ENCODE results near the gene ATXN2.
"Not testable (repeated sequence)": the region's sequence is repeated elsewhere in the genome, so short reads cannot be mapped to it uniquely, and the experiment has no call there.

Gene ATXN2

DNA sequence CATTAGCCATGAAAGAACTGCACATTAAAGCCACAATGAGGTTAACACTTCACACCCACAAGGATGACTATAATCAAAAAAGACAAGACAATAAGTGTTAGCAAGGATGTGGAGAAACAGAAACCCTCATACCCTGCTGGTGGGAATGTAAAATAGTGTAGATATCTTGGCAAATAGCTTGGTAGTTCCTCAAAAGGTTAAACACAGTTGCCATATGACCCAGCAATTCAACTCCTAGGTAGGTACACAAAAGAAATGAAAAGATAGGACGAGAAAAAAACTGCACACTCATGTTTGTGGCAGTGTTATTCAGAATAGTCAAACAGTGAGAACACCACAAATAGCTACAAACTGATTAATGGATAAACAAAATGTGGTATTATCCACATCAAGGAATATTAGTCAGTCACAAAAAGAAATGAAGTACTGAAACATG lies 93.5 kb downstream of the ATXN2 start:
- H3K4me3 ChIP-seq (ENCODE audit: low read length) = no peak overlapping the region
- no peak overlapping the region for H3K27ac ChIP-seq (ENCODE audit: low read depth, low read length)
- no peak overlapping the region for H3K9ac ChIP-seq (ENCODE audit: low read length)
- H3K4me1 ChIP-seq (ENCODE audit: control insufficient read depth, insufficient read depth, low read length) = no peaks in the 10 kb centered on the region
- no peaks in the 10 kb centered on the region for H3K27me3 ChIP-seq (ENCODE audit: control insufficient read depth, insufficient read depth, low read length)
- H3K36me3 ChIP-seq (ENCODE audit: control insufficient read depth, insufficient read depth, low read length) = peaks cover 18% of the 10 kb centered on the region

DNA sequence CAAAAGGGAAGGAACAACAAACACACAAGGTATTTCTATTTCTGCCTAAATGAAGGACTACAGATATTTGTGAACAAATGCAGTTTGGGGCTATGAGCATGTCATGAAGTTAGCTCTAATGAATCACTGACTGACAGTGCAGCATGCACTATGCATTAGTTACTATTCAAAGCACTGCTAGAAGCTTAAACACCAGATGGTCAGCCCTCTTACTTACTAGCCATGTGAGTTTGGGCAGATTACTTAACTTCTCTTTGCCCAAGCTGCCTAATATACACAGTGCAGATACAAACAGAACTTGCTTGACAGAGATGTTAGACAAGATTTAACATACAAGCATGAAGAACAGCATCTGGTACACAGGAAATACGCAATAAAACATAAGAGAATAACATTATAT lies 96.0 kb downstream of the ATXN2 start:
- H3K4me3 ChIP-seq (ENCODE audit: low read length) = no peak overlapping the region
- no peaks in the 10 kb centered on the region for H3K4me1 ChIP-seq (ENCODE audit: control insufficient read depth, insufficient read depth, low read length)
- no peaks in the 10 kb centered on the region for H3K27me3 ChIP-seq (ENCODE audit: control insufficient read depth, insufficient read depth, low read length)
- no peak overlapping the region for H3K9ac ChIP-seq (ENCODE audit: low read length)
- H3K27ac ChIP-seq (ENCODE audit: low read depth, low read length) = no peak overlapping the region
- peaks cover 16% of the 10 kb centered on the region for H3K36me3 ChIP-seq (ENCODE audit: control insufficient read depth, insufficient read depth, low read length)

GRCh38 chr12:111494676-111495075 lies 104.4 kb downstream of the ATXN2 start:
- Histone ChIP-seq H3K9ac (ENCODE audit: low read length) (no peak overlapping the region), H3K4me1 (ENCODE audit: control insufficient read depth, insufficient read depth, low read length) (no peaks in the 10 kb centered on the region), H3K27ac (ENCODE audit: low read depth, low read length) (no peak overlapping the region), H3K27me3 (ENCODE audit: control insufficient read depth, insufficient read depth, low read length) (no peaks in the 10 kb centered on the region), H3K36me3 (ENCODE audit: control insufficient read depth, insufficient read depth, low read length) (peaks cover 9% of the 10 kb centered on the region), H3K4me3 (ENCODE audit: low read length) (no peak overlapping the region)

DNA sequence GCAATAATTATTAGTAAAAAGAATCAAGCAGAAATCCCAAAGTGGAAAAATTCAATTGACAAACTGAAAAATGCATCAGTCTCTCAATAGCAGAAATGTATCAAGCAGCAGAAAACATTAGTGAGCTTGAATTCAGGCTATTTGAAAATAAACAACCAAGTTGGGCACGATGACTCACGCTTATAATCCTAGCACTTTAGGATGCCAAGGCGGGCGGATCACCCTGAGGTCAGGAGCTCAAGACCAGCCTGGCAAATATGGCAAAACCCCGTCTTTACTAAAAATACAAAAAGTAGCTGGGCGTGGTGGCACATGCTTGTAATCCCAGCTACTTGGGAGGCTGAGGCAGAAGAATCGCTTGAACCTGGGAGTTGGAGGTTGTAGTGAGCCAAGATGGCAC lies 106.1 kb downstream of the ATXN2 start:
- H3K4me1 ChIP-seq (ENCODE audit: control insufficient read depth, insufficient read depth, low read length); H3K9ac ChIP-seq (ENCODE audit: low read length); H3K27me3 ChIP-seq (ENCODE audit: control insufficient read depth, insufficient read depth, low read length); H3K4me3 ChIP-seq (ENCODE audit: low read length); H3K27ac ChIP-seq (ENCODE audit: low read depth, low read length): not testable (repeated sequence)
- peaks cover 18% of the 10 kb centered on the region for H3K36me3 ChIP-seq (ENCODE audit: control insufficient read depth, insufficient read depth, low read length)

DNA sequence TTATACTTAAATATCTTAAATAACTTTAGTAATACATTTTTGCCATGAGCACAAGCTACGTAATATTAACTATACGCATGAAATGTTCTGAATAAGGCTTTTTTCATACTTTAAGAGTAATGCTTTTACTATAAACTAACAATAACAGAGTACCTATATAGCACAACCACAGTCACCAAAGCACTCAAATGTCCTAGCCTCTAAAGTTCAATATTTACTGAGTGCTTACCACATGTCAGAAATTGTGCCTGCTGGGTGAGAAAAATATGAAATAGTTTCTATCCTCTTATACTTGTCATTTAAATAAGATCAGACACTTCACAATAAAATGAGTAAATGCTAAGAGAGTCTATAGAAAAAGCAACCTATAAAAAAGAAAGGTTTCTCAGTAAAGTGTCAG lies 110.3 kb downstream of the ATXN2 start:
- Histone ChIP-seq H3K4me1 (ENCODE audit: control insufficient read depth, insufficient read depth, low read length) (no peaks in the 10 kb centered on the region), H3K36me3 (ENCODE audit: control insufficient read depth, insufficient read depth, low read length) (peaks cover 17% of the 10 kb centered on the region)

DNA sequence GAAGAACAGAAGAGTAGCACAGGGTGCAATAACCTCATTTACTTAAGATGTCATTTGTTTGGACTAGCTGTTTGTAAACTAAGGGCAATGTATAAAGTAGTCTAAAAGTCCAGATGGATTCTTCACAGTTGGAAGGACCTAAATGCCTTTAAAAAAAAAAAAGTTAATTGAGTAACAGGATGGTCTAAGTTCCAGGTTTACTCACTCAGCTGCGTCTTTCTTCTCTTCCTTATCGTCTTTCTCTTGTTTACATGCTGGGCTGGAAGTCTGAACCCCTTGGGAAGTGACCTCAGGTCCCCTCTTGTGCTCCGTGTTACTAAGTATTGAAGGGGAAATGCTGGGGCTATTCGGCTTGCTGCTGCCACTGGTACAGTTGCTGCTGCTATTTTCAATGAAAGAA lies 110.8 kb downstream of the ATXN2 start:
- Histone ChIP-seq H3K36me3 (ENCODE audit: control insufficient read depth, insufficient read depth, low read length) (peaks cover 22% of the 10 kb centered on the region), H3K9ac (ENCODE audit: low read length) (no peak overlapping the region), H3K27me3 (ENCODE audit: control insufficient read depth, insufficient read depth, low read length) (no peaks in the 10 kb centered on the region), H3K4me3 (ENCODE audit: low read length) (no peak overlapping the region), H3K27ac (ENCODE audit: low read depth, low read length) (no peak overlapping the region), H3K4me1 (ENCODE audit: control insufficient read depth, insufficient read depth, low read length) (no peaks in the 10 kb centered on the region)

More for the DNA sequence above, 110.3 kb downstream of the ATXN2 start:
- Histone ChIP-seq H3K9ac (ENCODE audit: low read length) (no peak overlapping the region), H3K27ac (ENCODE audit: low read depth, low read length) (no peak overlapping the region), H3K4me3 (ENCODE audit: low read length) (no peak overlapping the region), H3K27me3 (ENCODE audit: control insufficient read depth, insufficient read depth, low read length) (no peaks in the 10 kb centered on the region)

DNA sequence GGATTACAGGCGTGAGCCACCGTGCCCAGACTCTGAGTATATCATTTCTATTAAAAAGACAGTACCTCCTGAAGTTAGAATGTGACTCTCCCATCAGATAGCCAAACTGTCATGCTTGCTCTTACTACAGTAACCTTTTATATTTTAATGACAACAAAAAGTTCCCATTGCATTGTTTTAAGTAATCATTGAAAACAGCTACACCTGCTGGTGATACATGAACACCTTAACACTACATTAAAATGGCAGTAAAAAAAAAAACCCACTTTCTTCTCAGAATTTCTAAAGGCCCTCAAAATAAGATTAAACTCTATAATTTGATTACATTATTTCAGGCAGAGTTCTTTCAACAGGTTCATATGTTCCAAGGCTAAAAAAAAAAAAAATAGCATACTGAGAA lies 116.7 kb downstream of the ATXN2 start:
- H3K4me3 ChIP-seq (ENCODE audit: low read length) = no peak overlapping the region
- H3K27me3 ChIP-seq (ENCODE audit: control insufficient read depth, insufficient read depth, low read length) = no peaks in the 10 kb centered on the region
- H3K9ac ChIP-seq (ENCODE audit: low read length) = no peak overlapping the region
- no peaks in the 10 kb centered on the region for H3K4me1 ChIP-seq (ENCODE audit: control insufficient read depth, insufficient read depth, low read length)
- peaks cover 15% of the 10 kb centered on the region for H3K36me3 ChIP-seq (ENCODE audit: control insufficient read depth, insufficient read depth, low read length)
- no peak overlapping the region for H3K27ac ChIP-seq (ENCODE audit: low read depth, low read length)

GRCh38 chr12:111471236-111471635 lies 127.9 kb downstream of the ATXN2 start:
- no peaks in the 10 kb centered on the region for H3K27me3 ChIP-seq (ENCODE audit: control insufficient read depth, insufficient read depth, low read length)
- peaks cover 12% of the 10 kb centered on the region for H3K36me3 ChIP-seq (ENCODE audit: control insufficient read depth, insufficient read depth, low read length)
- no peak overlapping the region for H3K4me3 ChIP-seq (ENCODE audit: low read length)
- no peak overlapping the region for H3K9ac ChIP-seq (ENCODE audit: low read length)
- H3K4me1 ChIP-seq (ENCODE audit: control insufficient read depth, insufficient read depth, low read length) = no peaks in the 10 kb centered on the region
- H3K27ac ChIP-seq (ENCODE audit: low read depth, low read length) = no peak overlapping the region

GRCh38 chr12:111469401-111469800 lies 129.7 kb downstream of the ATXN2 start:
- Histone ChIP-seq H3K27me3 (ENCODE audit: control insufficient read depth, insufficient read depth, low read length) (no peaks in the 10 kb centered on the region), H3K36me3 (ENCODE audit: control insufficient read depth, insufficient read depth, low read length) (peaks cover 8% of the 10 kb centered on the region), H3K9ac (ENCODE audit: low read length) (no peak overlapping the region), H3K27ac (ENCODE audit: low read depth, low read length) (no peak overlapping the region), H3K4me1 (ENCODE audit: control insufficient read depth, insufficient read depth, low read length) (no peaks in the 10 kb centered on the region), H3K4me3 (ENCODE audit: low read length) (no peak overlapping the region)

GRCh38 chr12:111467857-111468241 lies 131.3 kb downstream of the ATXN2 start:
- H3K4me1 ChIP-seq (ENCODE audit: control insufficient read depth, insufficient read depth, low read length) = no peaks in the 10 kb centered on the region
- peaks cover 5% of the 10 kb centered on the region for H3K36me3 ChIP-seq (ENCODE audit: control insufficient read depth, insufficient read depth, low read length)
- H3K27ac ChIP-seq (ENCODE audit: low read depth, low read length) = peak overlapping the region; percentile 2
- H3K9ac ChIP-seq (ENCODE audit: low read length) = no peak overlapping the region
- H3K27me3 ChIP-seq (ENCODE audit: control insufficient read depth, insufficient read depth, low read length) = no peaks in the 10 kb centered on the region
- H3K4me3 ChIP-seq (ENCODE audit: low read length) = no peak overlapping the region

- no peak overlapping the region for H3K9ac ChIP-seq (ENCODE audit: low read length)
- H3K27me3 ChIP-seq (ENCODE audit: control insufficient read depth, insufficient read depth, low read length) = no peaks in the 10 kb centered on the region
- H3K36me3 ChIP-seq (ENCODE audit: control insufficient read depth, insufficient read depth, low read length) = peaks cover 5% of the 10 kb centered on the region
- no peak overlapping the region for H3K4me3 ChIP-seq (ENCODE audit: low read length)
- H3K27ac ChIP-seq (ENCODE audit: low read depth, low read length) = peak overlapping the region; percentile 2
- H3K4me1 ChIP-seq (ENCODE audit: control insufficient read depth, insufficient read depth, low read length) = no peaks in the 10 kb centered on the region
Measured at GRCh38 chr12:111467092-111467856, 131.8 kb downstream of the ATXN2 start.

DNA sequence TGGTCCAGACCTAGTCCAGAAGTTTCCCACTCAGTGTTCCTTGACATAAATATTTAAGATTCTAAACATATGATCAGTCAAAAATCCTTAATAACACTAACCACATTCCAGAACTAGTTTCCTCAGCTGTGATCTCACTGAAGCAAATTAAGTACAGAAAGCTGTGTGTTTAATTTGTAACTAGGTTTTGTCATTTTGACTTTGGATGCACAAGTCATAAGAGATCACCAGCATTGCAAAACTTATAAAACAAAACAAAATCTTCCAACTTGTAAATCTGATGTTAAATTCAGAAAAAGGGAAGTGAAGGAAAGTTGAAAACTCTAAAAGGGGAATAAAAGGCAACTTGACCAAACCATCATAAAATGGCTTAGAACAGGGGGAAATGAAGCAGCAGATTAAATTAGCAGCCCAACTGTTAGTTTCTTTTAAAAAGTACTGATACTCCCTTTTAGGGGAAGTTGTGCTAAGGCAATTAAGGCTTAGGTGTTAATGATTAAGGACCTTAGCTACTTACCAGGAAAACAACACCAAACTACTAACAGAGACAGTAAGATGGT lies 136.8 kb downstream of the ATXN2 start:
- Histone ChIP-seq H3K27me3 (ENCODE audit: control insufficient read depth, insufficient read depth, low read length) (no peaks in the 10 kb centered on the region), H3K9ac (ENCODE audit: low read length) (no peak overlapping the region), H3K36me3 (ENCODE audit: control insufficient read depth, insufficient read depth, low read length) (no peaks in the 10 kb centered on the region), H3K4me1 (ENCODE audit: control insufficient read depth, insufficient read depth, low read length) (no peaks in the 10 kb centered on the region), H3K4me3 (ENCODE audit: low read length) (no peak overlapping the region), H3K27ac (ENCODE audit: low read depth, low read length) (no peak overlapping the region)

DNA sequence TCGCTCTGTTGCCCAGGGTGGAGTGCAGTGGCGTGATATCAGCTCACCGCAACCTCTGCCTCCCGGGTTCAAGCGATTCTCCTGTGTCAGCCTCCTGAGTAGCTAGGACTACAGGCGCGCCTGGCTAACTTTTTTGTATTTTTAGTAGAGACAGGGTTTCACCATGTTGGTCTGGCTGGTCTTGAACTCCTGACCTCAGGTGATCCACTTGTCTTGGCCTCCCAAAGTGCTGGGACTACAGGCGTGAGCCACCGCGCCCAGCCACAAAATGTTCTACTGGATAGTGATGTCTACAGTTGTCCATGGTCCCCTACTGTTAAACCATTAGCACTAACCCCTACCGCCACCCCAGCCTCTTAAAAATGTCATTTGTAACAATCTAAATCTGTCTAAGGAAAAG lies 139.0 kb downstream of the ATXN2 start:
- H3K4me1 ChIP-seq (ENCODE audit: control insufficient read depth, insufficient read depth, low read length); H3K27me3 ChIP-seq (ENCODE audit: control insufficient read depth, insufficient read depth, low read length); H3K4me3 ChIP-seq (ENCODE audit: low read length); H3K9ac ChIP-seq (ENCODE audit: low read length); H3K27ac ChIP-seq (ENCODE audit: low read depth, low read length): not testable (repeated sequence)
- H3K36me3 ChIP-seq (ENCODE audit: control insufficient read depth, insufficient read depth, low read length) = peaks cover 12% of the 10 kb centered on the region

All from rectal smooth muscle tissue (tissue), 1 donor.